NB4 (cell line): ENCODE measurements around the gene KIAA1586.
"Not testable (repeated sequence)": the region's sequence is repeated elsewhere in the genome, so short reads cannot be mapped to it uniquely, and the experiment has no call there.

Experiments used
- DNase-seq: peaks from one replicate; pipeline ENCODE4 v3.0.0; 2010; ENCODE audit warnings: low read depth
- H3K4me3 ChIP-seq: one replicate; pipeline ENCODE4 v1.5.1; 2011; ENCODE audit warnings: mild to moderate bottlenecking, low read depth, low read length, moderate library complexity
- MYC ChIP-seq: IDR thresholded peaks from 2 replicates; pipeline ENCODE4 v1.6.1; 2011; ENCODE audit warnings: low read depth, low read length
- POLR2A ChIP-seq: IDR thresholded peaks from 2 replicates; pipeline ENCODE4 v1.6.1; 2011; ENCODE audit warnings: mild to moderate bottlenecking; ENCODE audit not compliant: insufficient read length; ENCODE audit errors: extremely low read depth
- TF ChIP-seq, protein P1 (sequence below): IDR thresholded peaks from one replicate; pipeline ENCODE4 v1.5.1; 2012; ENCODE audit warnings: low read depth, low read length
- TF ChIP-seq, protein P2 (sequence below): IDR thresholded peaks from 2 replicates; pipeline ENCODE4 v1.6.1; 2011; ENCODE audit warnings: low read depth, low read length

KIAA1586 gene, protein sequence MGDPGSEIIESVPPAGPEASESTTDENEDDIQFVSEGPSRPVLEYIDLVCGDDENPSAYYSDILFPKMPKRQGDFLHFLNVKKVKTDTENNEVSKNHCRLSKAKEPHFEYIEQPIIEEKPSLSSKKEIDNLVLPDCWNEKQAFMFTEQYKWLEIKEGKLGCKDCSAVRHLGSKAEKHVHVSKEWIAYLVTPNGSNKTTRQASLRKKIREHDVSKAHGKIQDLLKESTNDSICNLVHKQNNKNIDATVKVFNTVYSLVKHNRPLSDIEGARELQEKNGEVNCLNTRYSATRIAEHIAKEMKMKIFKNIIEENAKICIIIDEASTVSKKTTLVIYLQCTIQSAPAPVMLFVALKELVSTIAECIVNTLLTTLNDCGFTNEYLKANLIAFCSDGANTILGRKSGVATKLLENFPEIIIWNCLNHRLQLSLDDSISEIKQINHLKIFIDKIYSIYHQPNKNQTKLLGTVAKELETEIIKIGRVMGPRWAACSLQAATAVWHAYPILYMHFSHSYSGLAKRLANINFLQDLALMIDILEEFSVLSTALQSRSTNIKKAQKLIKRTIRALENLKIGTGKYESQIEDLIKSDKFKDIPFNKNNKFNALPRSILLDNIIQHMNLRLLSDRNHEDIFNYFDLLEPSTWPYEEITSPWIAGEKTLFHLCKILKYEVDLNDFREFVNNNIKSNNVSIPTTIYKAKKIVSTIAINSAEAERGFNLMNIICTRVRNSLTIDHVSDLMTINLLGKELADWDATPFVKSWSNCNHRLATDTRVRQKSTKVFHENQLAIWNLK

DNA sequence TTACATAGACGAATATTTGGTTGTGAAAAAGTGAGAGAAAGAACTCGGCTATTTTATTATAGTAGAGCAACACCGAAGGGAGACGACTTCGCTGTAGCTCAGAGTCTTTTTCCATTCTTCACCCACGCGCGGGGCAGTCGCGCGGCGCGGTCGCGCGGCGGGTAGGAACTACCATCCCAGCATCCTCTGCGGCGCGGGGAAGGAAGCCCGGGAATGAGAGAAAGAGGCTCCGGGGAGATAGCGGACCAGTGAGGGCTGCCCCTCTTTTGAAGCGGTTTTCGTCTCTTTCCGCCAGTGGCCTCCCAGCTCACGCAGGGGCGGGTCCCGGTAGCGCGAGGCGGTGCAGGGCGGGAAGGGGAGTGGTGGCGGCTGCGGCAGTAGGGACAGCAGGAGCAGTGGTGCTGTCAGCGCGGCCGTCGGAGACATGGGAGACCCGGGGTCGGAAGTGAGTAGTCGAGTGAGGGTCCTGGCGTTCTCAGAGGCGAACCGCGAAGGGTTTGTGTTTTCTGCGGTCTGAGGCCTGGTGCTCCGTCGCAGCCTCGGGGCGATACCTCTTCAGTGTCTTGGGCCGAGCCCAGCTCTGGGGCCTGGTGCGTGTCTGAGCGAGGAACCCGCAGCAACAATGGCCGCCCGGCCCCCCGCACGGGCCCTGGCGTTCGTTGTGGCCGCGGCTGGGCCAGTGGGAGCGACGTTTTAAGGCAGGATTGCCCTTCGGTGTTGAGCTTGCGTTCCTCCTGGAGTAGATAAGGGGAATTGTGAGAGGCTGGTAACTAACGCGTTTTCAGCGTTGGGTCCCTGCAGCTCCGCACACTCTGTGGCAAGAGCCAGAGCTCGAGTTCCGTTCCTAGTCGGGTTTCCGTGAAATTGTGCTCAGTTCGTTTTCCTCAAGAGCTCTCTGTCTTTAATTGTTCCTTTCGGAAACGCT lies at the start of gene KIAA1586:
KIAA1586 (plus strand) TSS at position 362 of the 925 bp plus-strand sequence; CDS start at position 425, 63 bp downstream.
- peak; percentile 97 for DNase-seq
- TF ChIP-seq POLR2A: peak; percentile 70
- H3K4me3 ChIP-seq: peak within 1 kb of the TSS; percentile 68

DNA sequence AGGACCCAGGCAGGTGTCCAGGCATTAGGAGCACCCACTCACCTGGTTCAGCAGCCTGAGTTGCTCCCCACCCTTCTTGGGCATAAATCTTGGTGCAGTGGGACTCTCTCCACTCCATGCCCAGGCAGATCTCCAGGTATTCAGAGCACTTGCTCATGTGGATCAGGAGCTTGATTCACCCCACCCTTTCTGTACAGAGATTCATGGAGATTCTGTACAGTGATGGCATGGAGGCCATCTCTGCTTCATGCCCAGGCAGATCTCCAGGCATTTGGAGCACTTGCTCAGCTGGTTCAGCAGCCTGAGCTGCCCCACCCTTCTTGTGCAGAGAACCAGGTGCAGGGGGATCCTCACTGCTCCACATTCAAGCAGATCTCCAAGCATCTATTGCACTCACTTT lies 47.4 kb upstream of the KIAA1586 start:
- no peak overlapping the region for H3K4me3 ChIP-seq
- no peak for TF ChIP-seq MYC
- TF ChIP-seq, protein P1, sequence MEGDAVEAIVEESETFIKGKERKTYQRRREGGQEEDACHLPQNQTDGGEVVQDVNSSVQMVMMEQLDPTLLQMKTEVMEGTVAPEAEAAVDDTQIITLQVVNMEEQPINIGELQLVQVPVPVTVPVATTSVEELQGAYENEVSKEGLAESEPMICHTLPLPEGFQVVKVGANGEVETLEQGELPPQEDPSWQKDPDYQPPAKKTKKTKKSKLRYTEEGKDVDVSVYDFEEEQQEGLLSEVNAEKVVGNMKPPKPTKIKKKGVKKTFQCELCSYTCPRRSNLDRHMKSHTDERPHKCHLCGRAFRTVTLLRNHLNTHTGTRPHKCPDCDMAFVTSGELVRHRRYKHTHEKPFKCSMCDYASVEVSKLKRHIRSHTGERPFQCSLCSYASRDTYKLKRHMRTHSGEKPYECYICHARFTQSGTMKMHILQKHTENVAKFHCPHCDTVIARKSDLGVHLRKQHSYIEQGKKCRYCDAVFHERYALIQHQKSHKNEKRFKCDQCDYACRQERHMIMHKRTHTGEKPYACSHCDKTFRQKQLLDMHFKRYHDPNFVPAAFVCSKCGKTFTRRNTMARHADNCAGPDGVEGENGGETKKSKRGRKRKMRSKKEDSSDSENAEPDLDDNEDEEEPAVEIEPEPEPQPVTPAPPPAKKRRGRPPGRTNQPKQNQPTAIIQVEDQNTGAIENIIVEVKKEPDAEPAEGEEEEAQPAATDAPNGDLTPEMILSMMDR: no peak
- TF ChIP-seq POLR2A: no peak
- TF ChIP-seq, protein P2, sequence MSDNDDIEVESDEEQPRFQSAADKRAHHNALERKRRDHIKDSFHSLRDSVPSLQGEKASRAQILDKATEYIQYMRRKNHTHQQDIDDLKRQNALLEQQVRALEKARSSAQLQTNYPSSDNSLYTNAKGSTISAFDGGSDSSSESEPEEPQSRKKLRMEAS: no peak
- no peak for DNase-seq

DNA sequence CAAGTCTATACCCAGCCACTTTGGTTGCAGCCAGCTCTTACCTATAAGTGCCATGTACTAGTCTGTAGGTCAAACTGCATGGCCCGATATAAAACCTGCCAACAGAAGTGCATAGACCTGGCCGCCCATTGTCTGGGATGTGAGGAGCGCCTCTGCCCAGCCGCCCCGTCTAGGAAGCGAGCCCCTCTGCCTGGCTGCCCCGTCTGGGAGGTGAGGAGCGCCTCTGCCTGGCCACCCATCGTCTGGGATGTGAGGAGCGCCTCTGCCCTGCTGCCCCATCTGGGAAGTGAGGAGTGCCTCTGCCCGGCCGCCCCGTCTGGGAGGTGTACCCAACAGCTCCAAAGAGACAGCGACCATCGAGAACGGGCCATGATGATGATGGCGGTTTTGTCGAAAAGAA lies 46.7 kb upstream of the KIAA1586 start:
- H3K4me3 ChIP-seq, DNase-seq: not testable (repeated sequence)

DNA sequence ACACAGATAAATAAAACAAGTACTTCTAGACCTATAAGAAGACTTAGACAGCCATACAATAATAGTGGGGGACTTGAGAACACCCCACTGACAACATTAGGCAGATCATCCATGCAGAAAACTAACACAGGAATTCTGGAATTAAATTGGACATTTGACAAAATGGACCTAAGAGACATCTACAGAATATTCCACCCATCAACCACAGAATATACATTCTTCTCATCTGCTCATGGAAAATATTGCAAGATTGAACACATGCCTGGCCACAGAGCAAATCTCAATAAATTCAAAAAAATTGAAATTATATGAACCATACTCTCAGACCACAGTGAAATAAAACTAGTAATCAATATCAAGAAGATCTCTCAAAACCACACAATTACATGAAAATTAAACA lies 44.3 kb upstream of the KIAA1586 start:
- no peak for TF ChIP-seq POLR2A
- DNase-seq: no peak
- H3K4me3 ChIP-seq: no peak overlapping the region

DNA sequence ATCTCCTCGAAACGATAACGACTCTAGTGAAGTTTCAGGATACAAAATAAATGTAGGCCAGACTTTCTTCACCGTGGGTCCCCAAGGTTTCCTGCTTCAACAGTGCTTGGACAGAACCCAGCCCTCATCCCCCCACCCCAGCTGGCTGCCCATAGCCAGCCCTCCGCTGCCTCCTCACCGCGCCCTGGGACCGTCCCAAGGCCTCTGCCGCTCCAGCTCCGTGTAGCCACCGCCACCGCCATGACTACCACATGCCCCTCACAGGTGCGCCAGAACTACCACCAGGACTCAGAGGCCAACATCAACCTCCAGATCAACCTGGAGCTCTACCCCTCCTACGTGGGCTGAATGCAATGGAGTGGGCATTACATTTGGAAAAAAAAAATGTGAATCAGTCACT lies 42.2 kb upstream of the KIAA1586 start:
- DNase-seq: no peak
- H3K4me3 ChIP-seq: no peak overlapping the region
- no peak for TF ChIP-seq POLR2A
- TF ChIP-seq, protein P1: no peak
- TF ChIP-seq, protein P2: no peak
- no peak for TF ChIP-seq MYC

DNA sequence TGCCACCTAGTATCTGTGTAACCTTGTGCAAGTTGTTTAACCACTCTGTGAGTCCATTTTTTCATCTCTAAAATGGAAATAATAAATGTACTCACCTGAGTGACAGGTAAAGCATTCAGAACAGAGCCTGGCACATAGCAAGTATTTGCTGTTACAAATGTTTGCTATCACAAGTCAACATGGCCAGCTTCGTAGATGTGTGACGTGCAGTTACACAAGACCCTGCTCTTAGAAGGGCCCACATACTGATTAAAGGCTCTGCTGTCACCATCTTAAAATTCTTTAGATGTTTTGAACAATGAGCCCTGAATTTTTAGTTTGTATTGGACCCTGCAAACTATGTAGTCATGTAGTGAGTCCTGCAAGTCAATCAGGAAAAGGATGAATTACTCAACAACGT lies 40.4 kb upstream of the KIAA1586 start:
- H3K4me3 ChIP-seq: no peak overlapping the region
- no peak for TF ChIP-seq POLR2A
- TF ChIP-seq, protein P1: no peak
- TF ChIP-seq MYC: no peak
- TF ChIP-seq, protein P2: no peak
- no peak for DNase-seq

DNA sequence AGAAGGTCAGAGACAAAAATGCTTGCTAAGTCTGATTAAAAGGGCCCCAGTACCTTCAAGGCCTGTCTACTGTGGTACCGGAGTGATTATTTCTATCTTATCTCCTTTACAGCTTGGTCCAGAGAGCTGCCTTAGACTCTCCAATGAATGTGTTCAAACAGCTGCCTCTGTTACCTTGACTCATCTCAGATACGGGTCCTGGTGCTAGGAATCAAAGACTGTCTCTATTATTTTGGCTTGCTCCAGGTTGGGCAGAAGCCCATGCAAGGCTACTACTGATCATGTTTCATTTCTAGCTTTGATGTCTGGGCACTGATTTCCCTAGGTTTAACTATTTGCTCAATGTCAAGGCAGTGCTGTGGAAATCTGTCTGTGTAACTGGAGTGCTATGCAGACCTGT lies 38.4 kb upstream of the KIAA1586 start:
- not testable (repeated sequence) for DNase-seq, H3K4me3 ChIP-seq
